ENCODE data around the gene PRSS36.
"Not testable (repeated sequence)": the region's sequence is repeated elsewhere in the genome, so short reads cannot be mapped to it uniquely, and the experiment has no call there.

The PRSS36 gene

GRCh38 chr16:31149894-31150890 lies at the start of gene PRSS36:
PRSS36 (minus strand) TSS chr16:31150066; CDS start chr16:31150035, 31 bp downstream.
- no peak for DNase-seq (ENCODE audit: low spot score)

GRCh38 chr16:31199430-31200041 lies 49.7 kb upstream of the PRSS36 start:
- DNase-seq (ENCODE audit: low spot score) = no peak

GRCh38 chr16:31198207-31198882 lies 48.5 kb upstream of the PRSS36 start:
- no peak for DNase-seq (ENCODE audit: low spot score)

GRCh38 chr16:31196324-31197088 lies 46.6 kb upstream of the PRSS36 start:
- DNase-seq (ENCODE audit: low spot score) = no peak

- not testable (repeated sequence) for DNase-seq (ENCODE audit: low spot score)
Observed at GRCh38 chr16:31195861-31196260, 46.0 kb upstream of the PRSS36 start.

- no peak for DNase-seq (ENCODE audit: low spot score)
Observed at GRCh38 chr16:31194898-31195297, 45.0 kb upstream of the PRSS36 start.

GRCh38 chr16:31193874-31194273 lies 44.0 kb upstream of the PRSS36 start:
- DNase-seq (ENCODE audit: low spot score) = no peak

- no peak for DNase-seq (ENCODE audit: low spot score)
Observed at GRCh38 chr16:31192856-31193642, 43.2 kb upstream of the PRSS36 start.

- no peak for DNase-seq (ENCODE audit: low spot score)
Observed at GRCh38 chr16:31191697-31192428, 42.0 kb upstream of the PRSS36 start.

GRCh38 chr16:31190818-31191444 lies 41.1 kb upstream of the PRSS36 start:
- no peak for DNase-seq (ENCODE audit: low spot score)

GRCh38 chr16:31190061-31190460 lies 40.2 kb upstream of the PRSS36 start:
- no peak for DNase-seq (ENCODE audit: low spot score)

- no peak for DNase-seq (ENCODE audit: low spot score)
Observed at GRCh38 chr16:31189412-31189778, 39.5 kb upstream of the PRSS36 start.

- no peak for DNase-seq (ENCODE audit: low spot score)
Observed at GRCh38 chr16:31188450-31189411, 38.9 kb upstream of the PRSS36 start.

GRCh38 chr16:31187808-31188189 lies 37.9 kb upstream of the PRSS36 start:
- DNase-seq (ENCODE audit: low spot score) = no peak

GRCh38 chr16:31186930-31187807 lies 37.3 kb upstream of the PRSS36 start:
- no peak for DNase-seq (ENCODE audit: low spot score)

- no peak for DNase-seq (ENCODE audit: low spot score)
Observed at GRCh38 chr16:31186176-31186575, 36.3 kb upstream of the PRSS36 start.

- no peak for DNase-seq (ENCODE audit: low spot score)
Observed at GRCh38 chr16:31185339-31185738, 35.5 kb upstream of the PRSS36 start.

GRCh38 chr16:31184888-31185287 lies 35.0 kb upstream of the PRSS36 start:
- DNase-seq (ENCODE audit: low spot score) = no peak
